PC-9 (cell line): Measurements from ENCODE around the gene PDE10A. TPM values are rescaled to one million over a fixed set of nuclear protein-coding genes. Genes with fewer than 3 reads are reported as not detected.
A peak's percentile ranks its signal among the peaks of the same experiment; 100 is the strongest.

Experiments
- BruUV-seq: library from RNA; stranded (reverse); fragments of 400-500 nt; replicated peaks from 2 replicates; lab custom pipeline; 2021; lab: Mats Ljungman, UMichigan
- CTCF ChIA-PET: fragments of 300-600 bp; sonication (Branson Sonifier 250); formaldehyde crosslinking; loops from one replicate; lab custom pipeline; 2022; ENCODE audit warnings: antibody characterized with exemption; lab: Charles Lee
- POLR2A ChIA-PET: fragments of 300-600 bp; sonication (Branson Sonifier 250); formaldehyde crosslinking; loops from one replicate; lab custom pipeline; 2022; ENCODE audit warnings: antibody characterized with exemption; ENCODE audit not compliant: unreplicated experiment; lab: Charles Lee
- DNase-seq, 2 experiments: peaks; one replicate each; pipeline versions ENCODE4 v3.0.0 to v3.0.0-alpha.2; 2015 to 2022; ENCODE audit warnings: mixed read lengths in 1 of 2
- H2AFZ ChIP-seq: fragments of 200-600 bp; sonication (generic); 2 replicates; pipeline ENCODE4 v1.8.1; 2017; ENCODE audit warnings: antibody characterized with exemption
- H3F3A ChIP-seq: fragments of 200-600 bp; sonication (generic); 2 replicates; pipeline ENCODE4 v1.8.1; 2017; ENCODE audit warnings: antibody characterized with exemption, mild to moderate bottlenecking, low read depth; ENCODE audit not compliant: insufficient read depth
- H3K27ac ChIP-seq: fragments of 200-600 bp; sonication (generic); 2 replicates; pipeline ENCODE4 v1.6.1; 2016; ENCODE audit warnings: mixed run types
- H3K27me3 ChIP-seq: fragments of 200-600 bp; sonication (generic); 2 replicates; pipeline ENCODE4 v1.6.1; 2016; ENCODE audit warnings: low read depth, mixed run types; ENCODE audit not compliant: insufficient read depth
- H3K36me3 ChIP-seq: fragments of 200-600 bp; sonication (generic); 2 replicates; pipeline ENCODE4 v1.6.1; 2016; ENCODE audit warnings: low read depth, mixed run types
- H3K4me1 ChIP-seq: fragments of 200-600 bp; sonication (generic); replicated peaks from 2 replicates; pipeline ENCODE4 v1.6.1; 2016; ENCODE audit warnings: mixed run types; ENCODE audit not compliant: insufficient read depth
- H3K4me2 ChIP-seq: fragments of 200-600 bp; sonication (generic); 2 replicates; pipeline ENCODE4 v1.6.1; 2017; ENCODE audit warnings: mixed run types
- H3K4me3 ChIP-seq: fragments of 200-600 bp; sonication (generic); 2 replicates; pipeline ENCODE4 v1.6.1; 2016; ENCODE audit warnings: mixed run types
- H3K79me2 ChIP-seq: fragments of 200-600 bp; sonication (generic); 2 replicates; pipeline ENCODE4 v1.6.1; 2017; ENCODE audit warnings: low read depth, mixed run types
- H3K9me2 ChIP-seq: fragments of 200-600 bp; sonication (generic); 2 replicates; pipeline ENCODE4 v1.8.1; 2017; ENCODE audit warnings: mild to moderate bottlenecking; ENCODE audit not compliant: insufficient read depth
- H3K9me3 ChIP-seq: fragments of 200-600 bp; sonication (generic); 2 replicates; pipeline ENCODE4 v1.8.1; 2016; ENCODE audit warnings: low read depth; ENCODE audit not compliant: insufficient read depth
- H4K20me1 ChIP-seq: fragments of 200-600 bp; sonication (generic); 2 replicates; pipeline ENCODE4 v1.8.1; 2017; ENCODE audit not compliant: insufficient read depth
- CTCF ChIP-seq: fragments of 200-600 bp; sonication (generic); conservative IDR thresholded peaks from 2 replicates; pipeline ENCODE4 v1.6.1; 2017; ENCODE audit warnings: mixed run types, antibody characterized with exemption, mild to moderate bottlenecking, moderate library complexity
- EZH2 ChIP-seq: fragments of 200-600 bp; sonication (generic); IDR thresholded peaks from 2 replicates; pipeline ENCODE4 v1.8.0; 2017; ENCODE audit warnings: antibody characterized with exemption, low read depth
- intact Hi-C: fragments of 100-400 bp; cut with micrococcal nuclease; formaldehyde crosslinking; loops from one replicate; pipeline ENCODE4 v1.10.0; 2022; ENCODE audit not compliant: unreplicated experiment
- total RNA-seq: library from RNA; stranded (reverse); gene quantifications from 2 replicates; pipeline ENCODE4 v1.2.3, GENCODE V29; 2021

The PDE10A gene
- total RNA-seq, 1 experiment from 2014 or later: not detected

- H3K79me2 ChIP-seq: no peaks in the 10 kb centered on the region
- intact Hi-C loops: no loop called here
- peaks cover 12% of the 10 kb centered on the region; the same call in 1 of the 2 replicates for H3K27me3 ChIP-seq
- no peaks in the 10 kb centered on the region for H4K20me1 ChIP-seq
- no peaks in the 10 kb centered on the region for H3K9me3 ChIP-seq
- no TSS peak for BruUV-seq
- H3F3A ChIP-seq: no peaks in the 10 kb centered on the region
- no peaks in the 10 kb centered on the region for H3K9me2 ChIP-seq
- POLR2A ChIA-PET: no interaction called here
- TF ChIP-seq CTCF: no peak
- no peak for TF ChIP-seq EZH2
- CTCF ChIA-PET: no interaction called here
- no peak overlapping the region for H3K4me3 ChIP-seq
- DNase-seq: no peak
- no peak overlapping the region for H3K27ac ChIP-seq
- no peak overlapping the region for H3K4me2 ChIP-seq
- peaks cover 21% of the 10 kb centered on the region for H3K4me1 ChIP-seq
- no peaks in the 10 kb centered on the region for H3K36me3 ChIP-seq
- no peak overlapping the region for H2AFZ ChIP-seq
Measured at GRCh38 chr6:165634101-165634880, 28.8 kb downstream of the PDE10A start.

- ChIA-PET CTCF (no interaction called here), POLR2A (no interaction called here)
Measured at GRCh38 chr6:165632194-165632593, 30.8 kb downstream of the PDE10A start.

GRCh38 chr6:165630544-165630953 is 32.5 kb downstream of the PDE10A start:
- H3K4me3 ChIP-seq: no peak overlapping the region
- no peaks in the 10 kb centered on the region for H3K79me2 ChIP-seq
- no peak for DNase-seq
- H2AFZ ChIP-seq: 0 out of 2 replicates have a peak overlapping the region, but pooled peaks have one; percentile 55
- H4K20me1 ChIP-seq: no peaks in the 10 kb centered on the region
- no peaks in the 10 kb centered on the region for H3K9me3 ChIP-seq
- BruUV-seq: no TSS peak
- ChIA-PET CTCF (no interaction called here), POLR2A (no interaction called here)
- peak overlapping the region; percentile 5 for H3K4me2 ChIP-seq
- no peak overlapping the region for H3K27ac ChIP-seq
- H3K27me3 ChIP-seq: 0 out of 2 replicates have a peak, but pooled peaks cover 5% of the 10 kb centered on the region
- peaks cover 21% of the 10 kb centered on the region for H3K4me1 ChIP-seq
- H3F3A ChIP-seq: no peaks in the 10 kb centered on the region
- TF ChIP-seq CTCF: no peak
- TF ChIP-seq EZH2: no peak
- H3K9me2 ChIP-seq: no peaks in the 10 kb centered on the region
- no peaks in the 10 kb centered on the region for H3K36me3 ChIP-seq
- intact Hi-C loops: no loop called here

More at GRCh38 chr6:165632194-165632593, 30.8 kb downstream of the PDE10A start:
- Histone ChIP-seq H3K9me3 (no peaks in the 10 kb centered on the region), H3K36me3 (no peaks in the 10 kb centered on the region), H3F3A (no peaks in the 10 kb centered on the region), H3K27me3 (peaks cover 7% of the 10 kb centered on the region; the same call in 1 of the 2 replicates), H3K4me2 (peak overlapping the region; percentile 20; the same call in 1 of the 2 replicates), H3K4me3 (no peak overlapping the region), H2AFZ (no peak overlapping the region), H3K4me1 (peaks cover 21% of the 10 kb centered on the region), H3K27ac (peak overlapping the region; percentile 46), H3K9me2 (no peaks in the 10 kb centered on the region), H3K79me2 (no peaks in the 10 kb centered on the region), H4K20me1 (no peaks in the 10 kb centered on the region)
- no TSS peak for BruUV-seq
- TF ChIP-seq EZH2 (no peak), CTCF (no peak)
- intact Hi-C loops: no loop called here
- peak in 1 of 2 experiments; percentile 47 for DNase-seq
